Renal pelvis (tissue), 4 donors: Measurements from ENCODE around the gene WDR27. TPM values are rescaled to one million over a fixed set of nuclear protein-coding genes. Genes with fewer than 3 reads are reported as not detected.
"Not testable (repeated sequence)": the region's sequence is repeated elsewhere in the genome, so short reads cannot be mapped to it uniquely, and the experiment has no call there.

Experiments used
- DNase-seq: peaks from one replicate; pipeline ENCODE4 v3.0.0-alpha.2; 2013
- polyA plus RNA-seq, 3 donors: library from polyadenylated mRNA; unstranded; fragments of 120-200 nt; gene quantifications; one replicate each; pipeline ENCODE4 v1.2.1, GENCODE V29; 2013; ENCODE audit not compliant: insufficient read length in 3 of 3

WDR27 gene
- polyA plus RNA-seq, 3 donors: 41.7 to 109 (median 100) TPM

DNA sequence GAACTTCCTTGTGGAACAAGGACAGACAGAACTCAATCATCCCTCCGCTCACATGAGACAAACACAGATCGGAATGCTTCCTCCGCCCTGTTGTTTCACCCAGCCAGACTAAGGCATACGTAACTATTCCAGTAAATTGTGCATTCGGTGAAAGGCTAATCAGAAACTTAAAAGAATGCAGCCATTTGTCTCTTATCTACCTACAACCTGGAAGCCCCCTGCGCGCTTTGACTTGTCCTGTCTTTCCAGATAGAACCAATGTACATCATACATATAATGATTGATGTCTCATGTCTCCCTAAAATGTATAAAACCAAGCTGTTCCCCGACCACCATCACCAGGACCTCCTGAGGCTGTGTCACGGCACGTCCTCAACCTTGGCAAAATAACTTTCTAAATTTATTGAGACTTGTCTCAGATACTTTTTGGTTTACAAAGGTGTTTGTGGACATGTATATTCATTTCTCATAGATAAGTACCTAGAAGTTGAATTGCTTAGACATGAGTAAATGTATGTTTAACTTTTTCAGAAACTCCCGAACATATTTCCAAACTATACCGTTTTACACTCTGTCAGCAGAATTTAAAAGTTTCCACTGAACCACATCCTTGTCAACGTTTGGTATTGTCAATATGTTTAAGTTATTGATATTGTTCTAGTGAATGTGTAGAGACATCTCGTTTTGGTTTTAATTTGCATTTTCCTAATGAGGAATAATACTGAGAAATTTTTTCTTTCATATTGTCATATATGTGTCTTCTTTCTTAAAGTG lies 250.6 kb downstream of the WDR27 start:
- DNase-seq: no peak

DNA sequence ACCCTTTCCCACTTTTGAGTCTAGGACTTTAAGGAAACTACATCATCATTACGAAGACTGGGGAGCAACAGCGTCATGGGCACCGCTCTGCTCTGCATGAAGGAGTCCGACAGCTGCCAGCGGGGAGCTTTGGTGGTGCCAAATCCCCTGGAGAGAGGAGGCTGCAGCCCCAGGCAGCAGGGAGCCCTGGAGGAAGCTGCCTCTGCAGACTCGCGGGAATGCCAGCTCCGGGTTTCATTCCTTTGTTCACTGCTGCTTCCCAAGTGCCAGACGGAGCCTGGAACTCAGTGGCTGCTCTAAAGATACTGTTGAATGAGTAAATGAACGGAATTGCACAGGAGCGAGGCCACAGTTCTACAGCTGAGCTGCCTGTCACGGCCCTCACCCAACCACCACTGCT lies 251.7 kb downstream of the WDR27 start:
- no peak for DNase-seq

DNA sequence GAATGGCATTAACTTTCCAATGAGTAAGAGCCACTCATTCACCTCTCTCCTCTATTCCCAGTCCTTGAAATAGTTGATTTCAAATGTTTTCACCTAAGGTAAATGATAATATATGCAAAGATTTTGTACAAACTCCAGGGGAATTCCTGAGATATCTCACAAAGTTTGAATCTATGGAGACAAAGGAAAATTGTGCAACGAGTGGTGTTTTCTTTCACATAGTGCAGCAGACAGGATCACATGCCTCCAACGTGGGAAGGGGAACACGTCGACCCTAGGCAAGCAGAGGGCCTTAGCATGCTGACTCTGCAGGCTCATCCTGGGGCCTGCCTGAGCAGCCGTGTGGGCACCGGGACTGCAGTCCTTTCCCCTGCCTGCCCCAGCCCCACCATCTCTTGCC lies 252.6 kb downstream of the WDR27 start:
- DNase-seq: no peak

DNA sequence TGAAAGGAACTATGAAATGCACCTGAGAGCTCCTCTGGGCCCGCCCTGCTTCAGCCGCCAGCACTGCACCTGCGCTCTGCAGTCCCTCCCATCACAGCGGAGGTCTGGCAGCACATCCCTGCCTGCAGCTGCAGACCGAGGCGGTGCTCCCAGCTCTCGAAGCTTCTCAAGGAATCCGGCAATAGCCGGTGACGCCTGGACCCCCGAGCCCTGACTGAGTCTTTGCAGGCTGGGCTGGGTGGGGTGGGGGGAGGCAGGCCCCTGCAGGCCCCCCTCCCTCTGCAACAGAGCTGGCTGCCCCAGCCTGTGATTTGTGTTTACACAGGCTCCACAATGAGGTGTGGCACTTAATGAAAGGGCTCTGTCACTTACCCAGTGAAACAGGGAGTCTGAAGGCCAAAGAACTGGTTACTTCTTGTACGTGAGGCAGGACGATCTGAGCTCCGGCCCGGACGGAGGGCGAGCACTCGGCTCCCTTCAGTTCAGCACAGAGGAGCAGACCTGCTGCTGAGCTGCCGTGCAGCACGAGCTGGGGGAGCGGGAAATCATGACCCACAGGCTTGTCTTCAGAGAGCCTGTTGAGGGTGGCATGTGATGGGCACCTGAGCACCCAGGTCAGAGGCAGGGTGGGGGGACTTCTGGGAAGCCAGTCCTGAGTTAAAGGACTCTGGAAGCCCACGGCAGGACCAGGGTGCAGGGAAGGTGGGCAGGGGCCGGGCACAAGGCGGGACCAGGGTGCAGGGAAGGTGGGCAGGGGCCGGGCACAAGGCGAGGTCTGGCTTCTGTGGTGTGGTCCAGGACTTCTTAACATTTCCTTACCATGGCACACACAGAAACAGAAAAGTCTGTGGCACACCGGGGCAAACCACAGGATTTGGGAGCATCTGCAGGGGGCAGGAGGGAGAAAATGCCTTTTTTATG lies 255.9 kb downstream of the WDR27 start:
- DNase-seq: no peak

DNA sequence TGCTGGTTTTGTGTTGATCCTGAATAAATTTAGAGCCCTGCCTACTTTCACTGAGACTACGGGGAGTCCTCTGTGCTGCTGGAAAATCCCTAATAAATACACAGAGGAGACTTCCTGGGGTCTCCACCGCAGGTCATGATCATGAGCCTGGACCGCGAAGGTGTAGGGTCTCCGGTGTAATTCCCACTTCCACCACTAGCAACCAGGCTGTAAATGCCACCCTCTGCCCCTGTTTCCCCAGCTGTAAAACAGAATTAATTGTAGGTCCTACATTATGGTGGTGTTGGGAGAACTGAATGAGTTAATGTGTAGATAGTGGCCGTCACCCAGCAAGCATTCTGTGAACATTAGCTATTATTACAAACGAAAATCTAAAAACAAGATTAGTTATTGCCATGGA lies 256.6 kb downstream of the WDR27 start:
- DNase-seq: no peak

DNA sequence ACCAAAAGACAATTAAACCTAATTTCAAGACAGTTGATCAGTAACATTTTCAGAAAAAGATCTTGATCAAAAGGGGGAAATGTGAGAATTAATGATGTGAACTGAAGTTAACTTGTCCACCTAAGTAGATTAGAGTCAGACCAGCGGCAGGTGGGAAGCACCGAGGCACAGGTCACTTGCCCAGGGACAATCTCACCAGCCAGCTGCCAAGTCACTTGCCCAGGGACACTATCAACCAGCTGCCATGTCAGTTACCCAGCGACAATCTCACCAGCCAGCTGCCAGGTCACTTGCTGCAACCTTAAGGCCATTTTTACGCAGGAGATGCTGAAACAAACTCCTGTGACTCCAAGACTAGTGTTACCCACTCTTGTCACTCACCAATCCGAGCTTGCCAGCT lies 260.5 kb downstream of the WDR27 start:
- DNase-seq: no peak

DNA sequence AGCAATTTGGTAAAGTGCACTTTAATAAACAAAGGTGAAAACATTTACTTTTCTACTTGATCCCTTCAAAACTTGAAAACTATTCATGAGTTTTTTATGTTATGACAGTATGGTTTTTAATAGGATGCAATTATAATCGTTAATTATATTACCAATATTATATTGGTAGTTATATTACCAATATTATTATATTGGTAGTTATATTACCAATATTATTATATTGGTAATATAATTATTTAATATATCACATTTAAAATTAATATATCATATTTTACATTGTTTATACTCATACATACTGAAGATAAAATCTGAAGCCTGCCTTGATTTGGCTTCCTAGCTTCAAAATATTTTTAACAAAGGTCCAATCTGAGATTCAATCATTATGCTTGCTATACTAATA lies 262.1 kb downstream of the WDR27 start:
- no peak for DNase-seq

DNA sequence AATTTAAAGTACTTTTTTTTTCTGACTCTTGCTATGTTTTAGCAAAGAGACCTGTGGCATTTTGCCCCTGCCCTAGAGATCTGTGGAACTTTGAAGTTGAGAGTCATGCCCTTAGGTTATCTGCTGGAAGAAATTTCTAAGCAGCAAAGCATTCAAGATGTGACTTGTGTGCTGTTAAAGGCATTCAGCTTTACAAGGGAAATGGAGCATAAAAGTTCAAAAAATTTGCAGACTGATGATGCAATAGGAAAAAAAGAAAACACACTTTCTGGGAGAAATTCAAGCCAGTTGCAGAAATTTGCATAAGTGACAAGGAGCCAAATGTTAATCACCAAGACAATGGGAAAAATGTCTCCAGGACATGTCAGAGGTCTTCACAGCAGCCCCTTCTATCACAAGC lies 267.3 kb downstream of the WDR27 start:
- DNase-seq: not testable (repeated sequence)

DNA sequence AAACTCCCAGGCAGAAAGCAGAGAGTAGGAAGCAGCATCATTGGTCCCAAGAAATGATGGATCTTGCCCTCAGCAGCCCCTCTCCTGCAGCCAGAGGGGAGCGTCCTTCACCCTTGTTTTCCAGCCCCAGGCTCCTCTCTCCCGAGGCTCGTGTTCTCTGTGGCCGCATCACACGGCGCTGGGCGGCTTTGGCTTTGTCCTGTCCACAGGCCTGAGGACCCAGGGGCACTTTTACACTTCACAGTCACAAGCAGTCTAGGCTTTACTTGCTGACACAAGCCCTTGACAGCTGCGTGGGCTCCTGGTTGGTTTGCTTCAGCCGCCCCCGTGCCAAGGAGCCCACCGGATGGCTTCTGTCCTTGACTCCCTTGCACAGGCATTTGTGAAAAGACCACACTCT lies 272.8 kb downstream of the WDR27 start:
- no peak for DNase-seq

DNA sequence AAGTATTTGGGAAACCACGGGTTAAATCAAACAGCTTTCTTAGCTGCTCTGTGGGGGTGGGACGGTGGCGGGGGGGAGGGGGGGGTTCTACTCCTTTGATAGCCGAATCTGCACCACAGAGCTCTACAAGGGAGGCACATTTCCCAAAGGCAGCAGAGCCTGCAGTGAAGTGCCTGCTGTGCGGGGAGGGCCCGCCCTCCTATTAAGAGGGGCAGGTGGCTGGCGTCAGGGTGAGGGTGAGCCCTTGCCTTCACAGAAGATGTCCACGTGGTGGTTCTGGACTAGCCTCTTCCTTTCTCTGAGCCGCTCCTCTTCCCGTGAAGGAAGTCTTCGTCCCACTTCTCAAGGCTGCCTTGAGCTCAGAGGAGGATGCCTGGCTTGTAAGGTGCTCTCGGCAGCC lies 273.3 kb downstream of the WDR27 start:
- DNase-seq: peak; percentile 41

DNA sequence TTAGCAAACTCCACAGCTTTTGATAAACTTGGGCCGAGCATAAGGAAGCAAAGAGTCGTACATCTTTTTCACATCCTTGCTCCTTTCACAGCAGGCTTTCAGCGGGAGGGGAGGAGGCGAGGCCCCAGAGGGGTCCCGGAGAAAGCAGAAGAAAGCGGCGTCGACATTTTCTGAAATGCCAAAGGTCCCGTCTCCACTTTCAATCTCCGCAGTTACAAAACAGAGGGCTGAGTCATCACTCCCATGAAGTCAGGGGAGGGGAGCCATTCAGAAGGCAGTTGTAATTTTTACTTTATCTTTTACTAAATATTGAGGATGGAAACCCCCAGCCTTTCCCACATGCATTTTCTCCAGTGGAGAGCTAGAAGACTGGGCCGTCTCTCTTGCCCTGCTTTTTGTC lies 274.0 kb downstream of the WDR27 start:
- peak; percentile 63 for DNase-seq

DNA sequence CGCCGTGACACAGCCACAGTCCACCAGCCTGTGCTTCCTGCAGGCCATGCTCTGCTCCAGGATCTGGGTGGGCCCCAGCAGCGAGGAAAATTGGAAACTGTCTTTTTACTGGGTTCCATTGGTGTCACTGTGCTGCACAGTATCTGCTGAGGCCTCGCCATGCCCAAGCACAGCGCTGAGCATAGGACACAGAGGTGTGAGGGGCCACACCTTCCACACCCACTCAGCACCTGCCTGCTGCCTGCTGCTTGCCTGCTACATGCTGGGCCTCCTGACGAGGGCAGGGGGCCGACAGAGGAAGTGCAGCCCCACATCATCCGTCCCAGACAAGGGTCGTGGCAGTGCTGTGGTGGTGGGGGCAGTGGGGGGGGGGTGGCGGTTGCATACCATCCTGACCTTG lies 275.2 kb downstream of the WDR27 start:
- DNase-seq: no peak

DNA sequence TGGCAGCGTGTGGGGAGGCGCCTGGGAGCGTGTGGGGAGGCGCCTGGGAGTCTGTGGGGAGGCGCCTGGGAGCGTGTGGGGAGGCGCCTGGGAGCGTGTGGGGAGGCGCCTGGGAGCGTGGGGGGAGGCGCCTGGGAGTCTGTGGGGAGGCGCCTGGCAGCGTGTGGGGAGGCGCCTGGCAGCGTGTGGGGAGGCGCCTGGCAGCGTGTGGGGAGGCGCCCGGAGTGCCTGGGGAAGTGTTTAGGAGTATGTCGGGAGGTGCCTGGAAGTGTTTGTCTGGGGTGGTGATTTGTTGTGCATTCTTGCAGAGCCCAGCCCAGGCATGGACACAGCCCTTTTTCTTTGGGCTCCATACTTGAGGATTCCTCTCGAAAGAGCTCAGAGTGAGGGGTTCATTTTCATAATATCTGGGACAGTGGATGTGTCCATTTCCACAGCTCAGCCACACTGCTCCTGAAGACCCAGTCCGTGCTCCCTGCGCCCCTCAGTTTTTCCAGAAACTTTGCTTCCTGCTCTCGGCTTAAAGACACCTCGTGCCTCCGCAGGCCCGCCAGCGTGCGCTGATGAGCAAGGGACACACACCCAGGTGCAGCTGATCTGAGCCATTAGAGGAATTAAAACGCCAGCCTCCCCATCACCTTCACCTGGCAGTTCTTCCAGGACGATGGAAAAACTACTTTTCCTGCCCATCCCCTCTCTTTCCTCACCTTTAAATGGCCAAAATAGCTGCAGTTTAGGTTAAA lies 276.0 kb downstream of the WDR27 start:
- no peak for DNase-seq

DNA sequence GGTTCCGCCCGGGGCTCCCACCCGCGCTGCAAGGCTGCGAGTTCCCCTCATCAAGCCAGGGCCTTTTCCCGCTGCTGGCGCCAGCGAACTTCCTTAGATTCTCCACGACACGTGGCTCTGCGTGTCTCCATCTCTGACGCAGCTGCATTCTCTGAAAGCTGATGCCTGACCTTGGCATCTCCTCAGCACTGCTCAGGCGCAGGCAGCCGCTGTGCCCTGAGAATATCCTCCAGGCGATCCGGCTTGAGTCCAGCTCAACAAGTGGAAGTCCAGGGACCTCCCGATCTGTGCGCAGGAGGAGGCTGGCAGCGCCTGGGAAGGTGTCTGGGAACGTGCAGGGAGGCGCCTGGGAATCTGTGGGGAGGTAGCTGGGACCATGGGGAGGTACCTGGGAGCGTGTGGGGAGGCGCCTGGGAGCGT lies 277.0 kb downstream of the WDR27 start:
- DNase-seq: no peak

DNA sequence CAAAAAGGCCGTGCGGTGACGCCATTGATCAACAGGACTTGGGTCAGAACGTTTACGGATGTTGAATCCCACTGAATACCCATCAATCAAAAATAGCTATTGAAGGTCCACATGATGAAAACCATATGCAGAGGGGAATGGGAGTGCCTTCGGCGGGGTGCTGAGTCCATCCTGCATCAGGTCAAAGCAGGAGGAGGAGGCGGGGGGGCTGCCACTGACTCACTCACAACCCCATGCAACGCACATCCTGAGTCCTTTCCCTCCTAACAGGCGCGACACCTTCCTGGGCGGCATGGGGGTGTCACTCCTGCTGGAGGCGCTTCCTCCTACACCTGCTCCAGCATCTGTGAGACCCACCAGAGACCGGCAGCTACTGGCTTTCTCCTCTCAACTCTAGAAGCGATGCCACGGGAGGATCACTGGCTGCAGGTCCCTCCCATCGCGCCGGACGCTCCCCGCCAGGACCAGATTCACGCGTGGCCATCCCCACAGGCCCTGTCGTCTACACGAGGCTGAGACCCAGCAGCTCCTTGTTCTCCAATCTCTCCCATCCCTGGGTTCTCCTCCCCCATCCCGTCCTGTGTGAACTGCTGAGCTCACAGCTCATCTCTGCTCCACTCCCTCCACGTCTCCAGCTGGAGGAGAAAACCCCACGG lies 277.6 kb downstream of the WDR27 start:
- no peak for DNase-seq

DNA sequence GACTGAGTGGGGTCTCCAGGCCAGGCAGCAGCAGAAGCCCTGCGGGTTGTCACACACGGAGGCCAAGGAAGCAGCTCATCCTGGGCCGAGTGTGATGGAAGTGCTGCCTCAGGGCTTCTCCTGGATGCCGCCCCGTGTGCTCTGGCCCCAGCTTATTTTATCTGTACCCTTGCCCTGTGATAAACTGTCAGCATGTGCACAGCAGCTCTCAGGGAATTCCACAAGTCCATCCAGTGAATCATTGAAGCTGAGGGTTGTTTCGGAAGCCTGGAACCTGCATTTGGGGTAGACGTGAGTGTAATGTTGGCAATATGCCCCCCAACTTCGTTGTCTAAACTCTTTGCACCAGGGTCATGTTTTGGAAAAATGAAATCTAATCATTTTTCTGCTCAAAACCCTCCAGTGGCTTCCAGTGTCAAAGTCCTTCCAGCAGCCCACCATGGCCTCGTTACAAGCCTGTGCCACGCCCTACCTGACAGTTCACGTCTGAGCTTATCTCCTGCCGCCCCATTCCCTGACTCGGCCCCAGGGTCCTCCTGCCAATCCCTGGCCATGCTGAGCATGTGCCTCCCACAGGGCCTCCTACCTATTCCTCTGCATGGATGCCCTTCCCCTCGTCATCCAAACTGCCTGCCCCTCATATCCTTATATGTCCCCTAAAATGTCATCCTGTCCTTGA lies 280.1 kb downstream of the WDR27 start:
- DNase-seq: no peak

DNA sequence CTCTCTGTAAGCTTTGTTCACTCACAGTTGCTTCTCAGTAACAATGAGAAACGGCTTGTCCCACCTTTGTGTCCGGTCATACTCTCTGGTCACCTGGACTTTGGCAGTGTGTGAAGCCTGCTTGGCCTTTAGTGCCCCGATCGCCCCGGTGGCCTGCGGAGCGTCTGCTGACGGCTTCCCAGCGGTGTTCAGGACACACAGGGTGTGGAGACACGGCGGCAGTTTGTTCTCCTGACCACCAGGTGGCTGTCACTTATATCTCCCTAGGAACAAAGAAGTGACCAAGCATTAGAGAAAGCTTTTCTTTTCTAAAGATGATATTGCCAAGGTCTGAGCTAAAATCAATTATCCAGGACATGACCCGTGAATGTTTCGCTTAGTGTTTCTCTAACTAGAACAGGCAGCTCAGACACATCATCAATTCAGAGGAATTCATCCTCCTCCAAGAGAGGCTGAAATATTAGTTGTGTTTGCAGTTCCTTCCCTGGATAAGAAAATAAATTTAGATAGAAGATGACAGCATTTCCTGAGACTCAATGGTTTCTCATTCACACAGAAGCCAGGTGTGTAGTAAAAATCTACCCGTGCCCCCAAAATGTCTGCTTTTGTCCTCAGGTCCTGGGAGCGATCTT lies 280.8 kb downstream of the WDR27 start:
- DNase-seq: no peak

DNA sequence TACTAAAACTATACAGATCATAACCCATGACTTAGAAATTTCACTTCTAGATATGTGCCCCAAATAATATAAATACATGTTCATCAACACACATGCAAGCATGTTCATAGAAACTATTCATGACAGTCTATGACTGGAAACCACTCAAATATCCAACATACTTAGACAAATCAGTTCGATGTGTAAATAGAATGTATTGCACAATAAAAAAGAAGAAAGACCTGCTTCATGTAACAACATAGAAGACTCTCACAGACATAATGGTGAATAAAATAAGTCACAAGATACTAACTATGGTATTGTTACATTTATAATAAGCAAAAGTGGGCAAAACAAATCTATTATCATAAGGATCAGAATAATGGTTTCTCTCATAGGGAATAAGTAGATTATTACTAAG lies 284.7 kb downstream of the WDR27 start:
- DNase-seq: no peak

DNA sequence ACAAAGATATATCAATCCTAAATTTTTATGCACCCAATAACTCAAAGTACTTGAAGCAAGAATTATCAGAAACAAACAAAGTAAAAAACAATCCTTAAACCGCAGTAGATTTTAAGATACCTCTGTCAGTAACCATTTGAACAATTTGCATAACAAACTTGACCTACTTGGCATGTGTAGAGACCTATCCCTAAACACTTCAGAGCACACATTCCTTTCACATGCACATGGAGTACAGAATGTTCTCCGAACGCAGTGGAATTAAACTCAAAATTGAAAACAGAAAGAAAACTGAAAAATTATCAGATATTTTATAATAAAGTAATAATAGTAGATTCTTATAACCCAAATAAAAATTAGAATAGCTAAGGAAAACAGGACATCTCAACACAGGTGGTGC lies 285.6 kb downstream of the WDR27 start:
- DNase-seq: no peak

DNA sequence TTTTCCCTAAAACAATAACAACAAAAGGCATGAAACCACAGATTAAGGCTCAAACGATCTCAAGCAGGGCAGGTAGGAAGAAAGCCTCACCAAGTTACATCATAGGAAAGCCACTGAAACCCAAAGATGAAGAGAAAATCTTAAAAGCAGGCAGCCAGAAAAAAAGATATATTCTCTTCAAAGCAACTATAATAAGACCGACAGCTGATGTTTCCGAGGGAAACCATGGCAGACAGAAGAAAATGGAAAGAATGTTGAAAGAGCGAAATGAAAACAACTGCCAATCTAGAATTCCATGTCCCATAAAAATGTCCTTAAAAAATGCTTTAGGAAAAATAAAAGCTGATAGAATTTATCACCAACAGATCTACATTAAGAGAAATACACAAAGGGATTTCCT lies 286.6 kb downstream of the WDR27 start:
- DNase-seq: no peak

DNA sequence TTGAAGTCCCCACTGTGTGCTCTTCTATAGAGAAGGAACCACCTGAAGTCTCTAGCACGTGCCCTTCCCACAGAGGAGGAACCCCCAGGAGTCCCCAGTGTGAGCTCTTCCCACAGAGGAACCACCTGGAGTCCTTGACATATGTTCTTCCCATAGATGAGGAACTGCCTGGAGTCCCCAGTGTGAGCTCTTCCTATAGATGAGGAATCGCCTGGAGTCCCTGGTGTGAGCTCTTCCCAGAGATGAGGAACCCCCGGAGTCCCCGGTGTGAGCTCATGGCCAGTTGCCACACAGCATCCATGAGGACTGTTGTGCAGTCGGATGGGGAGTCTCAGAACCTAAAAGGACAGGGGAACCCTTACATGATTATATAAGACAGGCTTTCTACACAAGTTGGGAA lies 290.1 kb downstream of the WDR27 start:
- no peak for DNase-seq
